GM12875 (cell line): ENCODE measurements around the gene SSC5D.

Experiments used
- H3K4me3 ChIP-seq: one replicate; pipeline ENCODE4 v1.5.1; 2011; ENCODE audit warnings: low read depth, low read length, control low read depth
- CTCF ChIP-seq: IDR thresholded peaks from 2 replicates; pipeline ENCODE4 v1.5.1; 2011; ENCODE audit warnings: low read depth, mild to moderate bottlenecking, control low read depth, inconsistent platforms, low read length, moderate library complexity, borderline replicate concordance; ENCODE audit not compliant: insufficient read depth

The SSC5D gene

GRCh38 chr19:55487924-55488687, at the start of gene SSC5D:
Gene SSC5D (plus strand): TSS chr19:55488436. CDS start chr19:55488590, 154 bp downstream.
- H3K4me3 ChIP-seq: no peak within 1 kb of the TSS

GRCh38 chr19:55439052-55439451, 49.2 kb upstream of the SSC5D start:
- TF ChIP-seq CTCF: no peak
- H3K4me3 ChIP-seq: no peak overlapping the region

More at GRCh38 chr19:55487924-55488687, at the start of gene SSC5D:
- no peak for TF ChIP-seq CTCF

- no peak overlapping the region for H3K4me3 ChIP-seq
- no peak for TF ChIP-seq CTCF
Measured at GRCh38 chr19:55440411-55441105, 47.7 kb upstream of the SSC5D start.

GRCh38 chr19:55441319-55441691, 46.9 kb upstream of the SSC5D start:
- no peak overlapping the region for H3K4me3 ChIP-seq
- no peak for TF ChIP-seq CTCF

GRCh38 chr19:55441692-55442321, 46.4 kb upstream of the SSC5D start:
- TF ChIP-seq CTCF: no peak
- no peak overlapping the region for H3K4me3 ChIP-seq

GRCh38 chr19:55442372-55442961, 45.8 kb upstream of the SSC5D start:
- H3K4me3 ChIP-seq: no peak overlapping the region
- TF ChIP-seq CTCF: no peak
